Inflammatory macrophage treated with lipopolysaccharide for 4 hours (primary cell): ENCODE measurements around the gene SYT2.
"Not testable (repeated sequence)": the region's sequence is repeated elsewhere in the genome, so short reads cannot be mapped to it uniquely, and the experiment has no call there.

Source experiments
- DNase-seq: peaks from one replicate; pipeline ENCODE4 v3.0.0-alpha.2; 2020

SYT2 gene

DNA sequence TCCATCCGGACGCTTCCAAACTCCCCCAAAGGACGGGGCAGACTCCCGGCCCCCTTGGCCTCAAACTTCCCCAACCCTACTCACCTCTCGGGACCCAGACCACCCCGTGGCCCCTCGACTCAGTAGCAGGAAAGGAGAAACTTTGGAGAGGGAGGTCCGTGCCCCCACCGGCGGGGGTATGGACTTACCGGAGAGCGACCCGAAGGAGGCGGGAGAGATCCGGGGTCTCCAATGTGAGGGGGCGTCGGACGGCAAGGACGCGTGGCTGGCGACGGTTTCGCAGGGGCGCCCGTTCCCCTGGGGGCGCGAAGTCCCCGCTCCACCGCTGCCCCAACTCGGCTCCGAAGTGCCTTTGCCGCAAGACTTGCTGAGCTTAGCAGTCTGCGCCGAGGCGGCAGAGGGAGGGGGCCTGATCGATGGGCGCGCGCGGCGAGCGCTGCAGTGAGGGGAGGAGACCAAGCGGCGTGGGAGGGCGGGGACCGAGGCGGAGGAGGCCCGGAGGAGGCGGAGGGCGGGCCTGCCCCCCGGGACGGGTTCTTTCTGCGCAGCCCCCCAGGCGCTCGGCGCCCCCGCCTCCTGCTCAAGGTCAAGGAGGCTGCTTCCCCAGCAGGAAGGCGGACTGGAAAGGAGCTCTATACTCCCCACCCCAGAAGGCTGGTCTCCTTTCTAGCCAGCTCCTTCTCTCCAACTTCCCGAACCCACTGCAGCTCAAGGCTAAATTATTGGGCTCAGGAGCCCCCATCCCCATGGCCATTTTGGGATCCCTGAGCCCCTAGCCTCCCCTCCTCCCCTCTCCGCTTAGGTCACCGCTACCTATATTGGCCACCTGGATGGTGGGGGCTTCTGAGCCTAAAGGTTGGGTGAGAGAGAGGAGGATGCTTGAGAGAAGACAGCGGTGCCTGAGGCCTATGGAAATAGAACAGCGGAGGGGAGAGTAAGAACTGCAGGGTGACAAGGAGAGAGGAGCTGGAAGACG, at the start of gene SYT2:
Gene SYT2, minus strand, starts transcription at position 385 of the 976 bp plus-strand sequence. CDS start 104,682 bp downstream, outside the sequence.
- DNase-seq = no peak

DNA sequence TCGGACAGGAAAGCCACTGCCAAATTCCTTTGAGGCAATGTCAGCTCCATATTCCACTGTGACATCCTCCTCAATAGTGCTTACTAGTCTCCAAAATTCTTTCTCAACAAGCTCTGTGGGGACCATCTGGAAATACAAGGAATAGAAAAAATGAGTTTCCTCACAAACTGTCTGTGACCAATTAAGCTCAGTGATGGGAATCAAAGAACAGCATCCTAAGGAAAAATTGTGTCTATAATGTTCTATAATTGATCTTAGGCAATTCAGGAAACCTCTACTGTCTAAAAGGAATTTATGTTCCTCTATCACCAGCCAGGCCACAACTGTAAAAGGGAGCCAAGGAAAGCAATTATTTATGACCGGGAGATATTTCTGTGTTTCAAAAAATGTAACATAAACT, 46.1 kb upstream of the SYT2 start:
- no peak for DNase-seq

GRCh38 chr1:202754293-202754692, 44.0 kb upstream of the SYT2 start:
- no peak for DNase-seq

GRCh38 chr1:202752774-202753173, 42.5 kb upstream of the SYT2 start:
- DNase-seq = peak; percentile 63

GRCh38 chr1:202750761-202751160, 40.5 kb upstream of the SYT2 start:
- no peak for DNase-seq

GRCh38 chr1:202750024-202750423, 39.8 kb upstream of the SYT2 start:
- DNase-seq = no peak

DNA sequence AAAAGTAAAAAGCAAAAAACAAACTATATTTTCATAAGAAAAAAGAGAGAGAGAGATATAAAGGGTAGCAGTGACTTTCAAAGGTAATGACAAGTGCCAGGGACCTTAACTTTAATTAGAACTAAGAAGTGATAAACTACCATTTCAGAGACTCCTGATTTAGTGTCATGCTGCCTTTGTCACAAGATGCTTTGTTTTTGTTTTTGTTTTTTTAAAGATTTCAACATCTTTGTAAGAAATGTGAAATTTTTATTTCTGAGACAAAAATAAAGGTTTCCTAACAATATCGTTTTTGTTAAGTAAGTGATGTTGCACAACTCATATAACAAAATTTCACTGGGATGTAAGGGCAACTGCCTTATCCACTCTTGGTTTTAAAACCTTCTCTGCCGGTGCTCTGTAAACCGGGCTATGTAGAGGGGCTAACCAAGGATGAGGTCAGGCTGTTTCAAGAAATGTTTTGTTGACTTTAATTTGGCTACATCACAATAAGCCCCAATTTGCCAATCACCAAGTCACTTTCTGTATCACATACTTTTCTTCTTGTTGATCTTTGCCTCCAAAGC, 35.2 kb upstream of the SYT2 start:
- DNase-seq = peak; percentile 59

DNA sequence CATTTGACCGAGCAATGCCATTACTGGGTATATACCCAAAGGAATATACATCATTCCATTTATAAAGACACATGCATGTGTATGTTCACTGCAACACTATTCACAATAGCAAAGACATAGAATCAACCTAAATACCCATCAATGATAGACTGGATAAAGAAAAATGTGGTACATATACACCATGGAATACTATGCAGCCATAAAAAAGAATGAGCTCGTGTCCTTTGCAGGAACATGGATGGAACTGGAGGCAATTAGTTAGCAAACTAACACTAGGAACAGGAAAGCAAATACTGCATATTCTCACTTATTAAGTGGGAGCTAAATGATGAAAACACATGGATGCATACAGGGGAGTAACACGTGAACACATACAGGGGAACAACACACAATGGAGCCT, 34.5 kb upstream of the SYT2 start:
- not testable (repeated sequence) for DNase-seq

- no peak for DNase-seq
Observed at GRCh38 chr1:202742496-202742895, 32.2 kb upstream of the SYT2 start.

DNA sequence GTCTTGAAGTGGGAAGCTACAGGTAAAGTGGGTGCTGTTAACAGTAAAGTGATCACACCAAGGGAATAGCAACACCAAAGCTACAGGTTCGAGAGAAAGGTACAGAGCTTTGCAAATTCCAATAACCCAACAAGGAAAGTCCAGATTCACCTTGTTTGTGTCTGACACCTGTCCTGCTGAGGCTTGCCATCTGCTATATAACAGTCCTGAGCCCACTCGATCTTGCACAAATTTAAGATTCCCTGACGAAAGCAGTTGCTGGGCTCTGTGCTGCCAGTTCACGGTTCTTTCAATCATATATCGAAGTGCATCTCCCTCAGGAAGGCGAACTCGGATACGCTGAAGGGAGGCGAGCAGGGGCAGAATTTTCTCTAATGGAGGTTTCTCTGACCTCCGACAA, 23.0 kb upstream of the SYT2 start:
- no peak for DNase-seq

DNA sequence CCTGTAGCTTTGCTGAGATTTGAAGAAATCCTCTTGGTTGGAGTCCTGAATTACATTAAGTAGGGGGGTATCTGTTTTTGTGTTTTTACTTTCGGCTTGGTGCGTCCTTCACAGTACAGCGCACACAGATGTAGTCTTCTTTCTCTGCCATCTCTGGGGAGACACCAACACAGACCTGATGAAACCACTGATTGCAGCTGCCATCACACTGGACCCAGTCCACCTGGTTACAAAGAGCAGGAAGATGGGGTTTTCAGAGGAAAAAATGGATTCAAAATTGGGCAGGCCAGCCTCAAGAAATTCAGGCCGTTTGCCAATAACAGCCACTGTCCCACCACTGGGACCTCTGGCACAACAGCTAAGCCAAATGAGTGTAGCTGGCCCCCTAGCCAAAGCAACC, 18.7 kb upstream of the SYT2 start:
- DNase-seq = no peak

- no peak for DNase-seq
Observed at GRCh38 chr1:202725526-202725925, 15.3 kb upstream of the SYT2 start.

- no peak for DNase-seq
Observed at GRCh38 chr1:202723708-202724107, 13.5 kb upstream of the SYT2 start.

GRCh38 chr1:202723046-202723445, 12.8 kb upstream of the SYT2 start:
- DNase-seq = not testable (repeated sequence)

DNA sequence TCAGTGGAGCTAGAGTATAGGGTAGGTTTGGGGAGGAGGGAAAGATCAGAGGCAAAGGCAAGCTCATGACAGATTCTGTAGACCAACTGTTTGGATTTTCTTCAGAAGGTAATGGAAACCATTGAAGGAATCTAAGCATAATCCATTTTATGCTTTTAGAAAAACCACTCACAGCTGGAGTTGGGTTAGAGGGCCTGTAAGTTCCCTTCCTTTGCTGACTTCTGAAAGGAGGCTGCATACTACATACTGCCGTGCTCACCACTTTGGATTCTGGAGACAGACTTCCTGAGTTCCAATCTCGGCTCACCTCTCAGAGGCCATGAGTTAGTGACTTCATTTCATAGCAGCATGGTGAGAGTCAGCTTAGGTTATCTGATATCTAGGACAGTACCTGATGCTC, 6.4 kb upstream of the SYT2 start:
- no peak for DNase-seq

GRCh38 chr1:202714202-202714601, 3.9 kb upstream of the SYT2 start:
- not testable (repeated sequence) for DNase-seq

GRCh38 chr1:202713110-202713509, 2.9 kb upstream of the SYT2 start:
- no peak for DNase-seq

DNA sequence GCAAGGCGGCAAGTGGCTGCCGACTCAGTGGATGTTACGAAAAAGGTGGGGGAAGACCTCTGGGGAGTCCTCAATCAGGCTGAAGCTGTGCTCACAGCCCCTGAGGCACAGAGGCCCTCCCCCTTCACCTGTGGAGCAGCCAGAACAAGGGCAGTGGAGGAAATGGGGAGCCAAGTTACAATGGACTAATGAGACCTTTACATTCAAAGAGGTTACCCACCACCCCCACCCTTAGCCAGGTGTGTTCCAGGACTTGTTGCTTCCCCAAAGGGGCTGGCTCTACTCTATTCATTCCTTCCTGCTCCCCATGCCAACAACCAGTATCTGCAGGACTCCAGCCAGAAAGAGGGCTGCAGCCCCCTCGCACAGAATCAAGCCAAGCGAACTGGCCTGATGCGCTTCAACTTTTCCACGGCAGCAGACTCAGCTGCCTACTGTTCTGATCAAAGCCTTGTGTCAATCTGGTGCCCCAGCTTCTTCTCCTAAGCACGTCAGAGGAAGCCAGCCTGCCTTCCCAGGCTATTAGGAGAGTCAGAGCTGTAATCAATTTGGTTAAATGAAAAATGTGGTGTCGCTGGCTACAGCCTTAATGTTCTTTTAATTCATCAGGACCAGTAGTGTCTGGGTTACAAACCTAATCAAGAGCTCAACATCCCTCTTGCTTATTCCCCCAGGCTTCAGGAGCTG, 1.8 kb upstream of the SYT2 start:
- DNase-seq = no peak

- DNase-seq = no peak
Observed at GRCh38 chr1:202709276-202710041, 795 bp downstream of the SYT2 start.

DNA sequence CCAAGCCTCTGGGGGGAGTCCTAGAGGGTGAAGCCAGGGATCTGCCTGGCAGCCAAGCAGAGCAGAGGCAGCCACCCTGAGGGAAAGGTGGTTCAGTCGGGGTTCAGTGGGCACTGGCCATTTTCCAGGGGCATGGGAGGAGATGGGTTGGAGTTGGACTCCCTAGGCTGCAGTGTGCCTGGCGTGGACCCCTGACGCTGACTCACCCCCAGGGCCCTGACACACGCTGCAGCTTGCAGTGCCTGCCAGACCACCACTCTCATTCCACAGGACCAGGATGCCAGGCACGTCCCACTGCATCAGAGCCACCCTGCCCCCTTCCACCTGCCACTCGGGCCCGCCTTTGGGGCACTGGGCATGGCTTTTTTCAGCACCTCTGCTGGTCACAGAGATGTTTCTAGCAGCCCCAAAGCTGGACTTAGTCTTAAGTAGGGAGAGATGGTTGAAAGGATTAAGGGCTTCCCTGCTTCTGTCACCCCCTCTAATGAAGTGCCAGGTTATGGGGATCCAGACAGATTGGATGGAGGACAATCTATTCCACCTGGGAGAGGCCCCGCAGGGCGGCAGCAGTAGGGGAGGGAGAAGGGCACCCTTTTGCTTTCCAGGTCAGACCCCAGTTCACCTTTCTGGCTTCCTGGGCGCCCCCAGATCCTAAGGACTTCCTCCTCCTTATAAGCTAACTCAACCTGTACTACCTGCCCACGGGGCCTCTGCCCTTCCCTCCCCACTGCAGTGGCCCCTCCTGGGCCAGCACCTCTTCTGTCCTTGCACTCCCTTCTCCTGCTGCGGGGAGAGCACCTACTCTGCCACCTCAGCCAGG, 1.6 kb downstream of the SYT2 start:
- DNase-seq = no peak

DNA sequence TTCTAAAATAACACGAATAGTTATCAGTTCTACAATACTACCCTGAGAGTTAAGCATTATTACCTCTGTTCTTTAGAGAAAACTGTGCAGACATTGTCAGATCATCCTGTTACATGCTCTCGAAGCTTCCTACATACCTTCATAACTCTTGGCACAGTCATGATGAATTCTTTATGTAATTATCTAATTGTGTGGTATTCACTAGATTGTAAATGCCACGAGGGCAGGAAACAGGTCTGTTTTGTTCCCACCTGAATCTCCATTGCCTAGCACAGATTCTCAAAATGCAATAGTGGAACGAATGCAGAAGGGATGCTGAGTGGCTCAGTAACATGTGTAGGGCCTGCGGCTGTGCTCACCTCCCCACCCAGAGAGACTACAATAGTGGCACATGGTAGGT, 3.4 kb downstream of the SYT2 start:
- no peak for DNase-seq

DNA sequence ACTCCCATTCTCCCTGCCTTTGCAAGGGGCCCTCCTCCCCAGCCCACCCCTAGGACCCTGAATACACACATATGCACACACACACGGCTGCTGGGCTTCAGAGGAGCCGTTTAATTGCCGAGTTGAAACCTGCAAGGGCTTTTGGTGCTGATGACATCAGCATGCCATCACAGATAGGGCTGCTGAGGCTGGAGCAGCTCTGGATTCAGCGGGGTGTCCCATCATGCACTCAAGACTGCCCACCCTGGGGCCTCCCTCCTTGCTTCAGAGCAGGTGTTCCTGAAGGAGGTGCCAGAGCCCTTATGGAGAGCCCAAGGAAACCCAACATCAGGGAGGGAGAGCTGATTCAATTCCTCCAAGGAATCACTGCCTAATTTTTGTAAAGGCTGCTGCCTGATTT, 5.7 kb downstream of the SYT2 start:
- DNase-seq = no peak
